Activated B cell treated with CpG ODN at 0.5 μM for 24 hours (primary cell): ENCODE results near the gene MCAM. TPM values are rescaled to one million over a fixed set of nuclear protein-coding genes. Genes with fewer than 3 reads are reported as not detected.

ENCODE experiments used
- ATAC-seq: fragments of 200-7000 bp; cut with Tn5 transposase; one replicate; pipeline ENCODE4 v1.10.0; 2021; ENCODE audit warnings: low read depth, mild to moderate bottlenecking, moderate library complexity
- CTCF ChIA-PET: fragments of 350-600 bp; sonication (Branson Sonifier 250); formaldehyde crosslinking; loops from one replicate; lab custom pipeline; 2021; ENCODE audit warnings: antibody characterized with exemption; lab: Charles Lee
- POLR2A ChIA-PET: fragments of 350-600 bp; sonication (Branson Sonifier 250); formaldehyde crosslinking; loops from one replicate; lab custom pipeline; 2021; ENCODE audit warnings: antibody characterized with exemption; lab: Charles Lee
- DNase-seq: peaks from one replicate; pipeline ENCODE4 v3.0.0; 2022
- H3K27ac Mint-ChIP-seq: one replicate; pipeline ENCODE4 v1.8.0; 2020; ENCODE audit warnings: mixed read lengths
- H3K27me3 Mint-ChIP-seq: one replicate; pipeline ENCODE4 v1.8.0; 2021; ENCODE audit warnings: mixed read lengths
- H3K36me3 Mint-ChIP-seq: one replicate; pipeline ENCODE4 v1.8.0; 2021; ENCODE audit warnings: low read depth, mixed read lengths
- H3K4me1 Mint-ChIP-seq: one replicate; pipeline ENCODE4 v1.8.0; 2021; ENCODE audit warnings: mixed read lengths
- H3K4me3 Mint-ChIP-seq: one replicate; pipeline ENCODE4 v1.8.0; 2020; ENCODE audit warnings: mild to moderate bottlenecking, mixed read lengths
- H3K9me3 Mint-ChIP-seq: one replicate; pipeline ENCODE4 v1.8.0; 2020; ENCODE audit warnings: mixed read lengths
- CTCF ChIP-seq: fragments of 200-600 bp; IDR thresholded peaks from one replicate; pipeline ENCODE4 v1.8.0; 2022; ENCODE audit warnings: antibody characterized with exemption, mild to moderate bottlenecking
- intact Hi-C: fragments of 100-400 bp; cut with micrococcal nuclease; formaldehyde crosslinking; loops from one replicate; pipeline ENCODE4 v1.15.1; 2024
- total RNA-seq: library from RNA; stranded (reverse); gene quantifications from 2 replicates; pipeline ENCODE4 v1.2.3, GENCODE V29; 2022

Gene MCAM
- total RNA-seq, 1 donor from 2014 or later: 0.20 TPM

GRCh38 chr11:119344291-119345010 lies 27.5 kb upstream of the MCAM start:
- DNase-seq (no peak), ATAC-seq (no peak)
- Mint-ChIP-seq H3K4me3 (no peak overlapping the region), H3K27me3 (peaks cover 47% of the 10 kb centered on the region), H3K27ac (no peak overlapping the region), H3K36me3 (no peaks in the 10 kb centered on the region), H3K4me1 (peaks cover 10% of the 10 kb centered on the region), H3K9me3 (no peaks in the 10 kb centered on the region)
- POLR2A ChIA-PET: no interaction called here
- TF ChIP-seq CTCF: no peak
- CTCF ChIA-PET: interaction anchor here (0.7 kb wide), 1 partner anchor 11 kb away, joined by 3 read pairs; no protein-coding TSS in a partner anchor
- intact Hi-C loops: no loop called here

DNA sequence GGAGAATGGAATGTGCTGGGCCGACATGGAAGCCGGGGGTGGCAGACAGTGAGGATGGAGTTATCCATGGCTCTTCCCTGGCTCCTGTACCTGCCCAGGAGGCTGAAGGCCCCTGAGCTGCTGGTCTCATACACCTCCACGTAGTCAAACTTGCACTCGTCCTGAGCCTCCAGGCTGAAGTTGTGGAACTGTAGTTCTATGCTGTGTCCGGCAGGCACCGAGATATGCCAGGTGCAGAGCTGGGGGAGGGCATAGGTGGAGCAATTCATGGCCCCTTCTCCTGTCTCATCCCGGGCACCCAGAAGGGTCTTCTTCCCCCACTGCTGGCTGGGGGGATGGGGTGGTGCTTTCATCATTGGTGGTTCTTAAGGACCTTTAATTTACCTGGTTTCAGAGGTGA lies 26.8 kb upstream of the MCAM start:
- Mint-ChIP-seq H3K9me3 (no peaks in the 10 kb centered on the region), H3K36me3 (no peaks in the 10 kb centered on the region), H3K4me3 (no peak overlapping the region), H3K4me1 (peaks cover 13% of the 10 kb centered on the region), H3K27me3 (peaks cover 53% of the 10 kb centered on the region), H3K27ac (no peak overlapping the region)
- ChIA-PET POLR2A (no interaction called here), CTCF (no interaction called here)
- TF ChIP-seq CTCF: no peak
- intact Hi-C loops: no loop called here
- ATAC-seq: no peak
- no peak for DNase-seq

DNA sequence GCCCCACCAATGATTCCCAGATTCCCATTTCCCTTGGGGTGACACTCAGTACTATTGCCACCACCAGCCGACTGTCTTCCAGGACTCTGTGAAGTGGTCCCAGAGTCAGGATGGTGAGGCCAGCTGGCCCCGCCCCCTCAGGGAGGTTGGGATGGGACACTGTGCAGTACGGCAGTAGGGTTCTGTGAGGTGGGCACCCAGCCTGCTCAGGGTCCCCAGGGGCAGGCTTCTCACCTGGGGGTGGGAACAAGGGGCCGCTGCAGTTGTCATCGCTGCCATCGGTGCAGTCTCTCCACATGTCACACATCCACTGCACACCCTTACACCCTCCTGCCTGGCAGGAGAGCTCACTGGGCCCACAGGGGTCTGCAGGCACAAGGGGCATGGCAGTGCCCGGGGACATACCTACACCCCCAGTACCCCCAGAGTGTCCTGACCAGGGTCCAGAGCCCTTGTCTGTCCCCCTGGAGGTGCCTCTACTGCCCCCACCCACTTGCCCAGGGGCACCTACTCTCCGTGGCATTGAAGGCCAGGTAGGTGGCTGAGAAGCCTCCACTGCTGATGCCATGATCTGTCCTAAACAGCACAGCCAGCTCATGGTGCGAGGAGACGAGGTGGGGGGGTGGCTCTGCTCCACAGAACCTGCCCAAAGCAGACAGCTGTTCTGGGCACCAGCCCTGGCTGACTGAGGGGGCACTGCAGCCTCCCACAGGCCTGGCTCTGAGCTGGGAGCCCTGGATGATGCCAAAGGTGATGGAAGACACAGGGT lies 25.6 kb upstream of the MCAM start:
- no peak overlapping the region for H3K4me3 Mint-ChIP-seq
- intact Hi-C loops: no loop called here
- peaks cover 49% of the 10 kb centered on the region for H3K27me3 Mint-ChIP-seq
- no peaks in the 10 kb centered on the region for H3K36me3 Mint-ChIP-seq
- no peak for TF ChIP-seq CTCF
- ATAC-seq (no peak), DNase-seq (no peak)
- H3K9me3 Mint-ChIP-seq: no peaks in the 10 kb centered on the region
- no peak overlapping the region for H3K27ac Mint-ChIP-seq
- CTCF ChIA-PET: no interaction called here
- POLR2A ChIA-PET: no interaction called here
- H3K4me1 Mint-ChIP-seq: peaks cover 21% of the 10 kb centered on the region

- ChIA-PET POLR2A (no interaction called here), CTCF (interaction anchor here (1.2 kb wide), 1 partner anchor 14 kb away, joined by 4 read pairs; no protein-coding TSS in a partner anchor)
- intact Hi-C loops: no loop called here
- no peak for TF ChIP-seq CTCF
- Mint-ChIP-seq H3K27ac (no peak overlapping the region), H3K4me3 (no peak overlapping the region), H3K27me3 (peaks cover 45% of the 10 kb centered on the region), H3K4me1 (peaks cover 21% of the 10 kb centered on the region), H3K36me3 (peaks cover 2% of the 10 kb centered on the region), H3K9me3 (no peaks in the 10 kb centered on the region)
- ATAC-seq (no peak), DNase-seq (no peak)
Measured at GRCh38 chr11:119342023-119342300, 25.0 kb upstream of the MCAM start.

- Mint-ChIP-seq H3K27me3 (peaks cover 40% of the 10 kb centered on the region), H3K4me1 (peaks cover 21% of the 10 kb centered on the region), H3K36me3 (peaks cover 3% of the 10 kb centered on the region), H3K27ac (no peak overlapping the region), H3K9me3 (no peaks in the 10 kb centered on the region), H3K4me3 (peak overlapping the region; percentile 25)
- ATAC-seq: no peak
- POLR2A ChIA-PET: no interaction called here
- no peak for TF ChIP-seq CTCF
- CTCF ChIA-PET: interaction anchor here (1.2 kb wide), 1 partner anchor 15 kb away, joined by 4 read pairs; no protein-coding TSS in a partner anchor
- no peak for DNase-seq
- intact Hi-C loops: no loop called here
Measured at GRCh38 chr11:119341222-119342022, 24.5 kb upstream of the MCAM start.
